AG04450 (cell line): ENCODE data around the gene COG4. TPM values are rescaled to one million over a fixed set of nuclear protein-coding genes. Genes with fewer than 3 reads are reported as not detected.

Experiments used
- CTCF ChIA-PET: fragments of 300-600, 350-600 bp; formaldehyde crosslinking; extraction: SDS; loops from one replicate; lab custom pipeline; 2022; ENCODE audit warnings: antibody characterized with exemption, inconsistent platforms; lab: Charles Lee
- POLR2A ChIA-PET: fragments of 350-600 bp; formaldehyde crosslinking; extraction: SDS; loops from one replicate; lab custom pipeline; 2021; ENCODE audit warnings: antibody characterized with exemption, inconsistent platforms; lab: Yijun Ruan, JAX
- DNase-seq: peaks from one replicate; pipeline ENCODE4 v3.0.0-alpha.2; 2011; ENCODE audit warnings: low read depth, low spot score
- H3K27ac ChIP-seq: one replicate; pipeline ENCODE4 v1.5.1; 2012; ENCODE audit warnings: low read depth, low read length, control low read depth
- H3K27me3 ChIP-seq: one replicate; pipeline ENCODE4 v1.6.0; 2012; ENCODE audit warnings: low read length; ENCODE audit not compliant: control insufficient read depth, insufficient read depth
- H3K4me3 ChIP-seq: 2 replicates; pipeline ENCODE4 v1.5.1; 2011; ENCODE audit warnings: mild to moderate bottlenecking, low read depth, low read length, control low read depth
- H3K9me3 ChIP-seq: 2 replicates; pipeline ENCODE4 v1.5.1; 2012; ENCODE audit warnings: low read length; ENCODE audit not compliant: control insufficient read depth, insufficient read depth
- polyA plus RNA-seq: library from polyadenylated mRNA; depleted of rRNA; stranded (reverse); fragments of >200 nt; gene quantifications from 2 replicates; pipeline ENCODE4 v1.2.3, GENCODE V29; 2011
- TF ChIP-seq, protein P1 (sequence below): IDR thresholded peaks from 2 replicates; pipeline ENCODE4 v1.5.1; 2011; ENCODE audit warnings: low read depth, low read length, control low read depth, inconsistent platforms

COG4 gene
- polyA plus RNA-seq, 1 experiment = 51.8 TPM

DNA sequence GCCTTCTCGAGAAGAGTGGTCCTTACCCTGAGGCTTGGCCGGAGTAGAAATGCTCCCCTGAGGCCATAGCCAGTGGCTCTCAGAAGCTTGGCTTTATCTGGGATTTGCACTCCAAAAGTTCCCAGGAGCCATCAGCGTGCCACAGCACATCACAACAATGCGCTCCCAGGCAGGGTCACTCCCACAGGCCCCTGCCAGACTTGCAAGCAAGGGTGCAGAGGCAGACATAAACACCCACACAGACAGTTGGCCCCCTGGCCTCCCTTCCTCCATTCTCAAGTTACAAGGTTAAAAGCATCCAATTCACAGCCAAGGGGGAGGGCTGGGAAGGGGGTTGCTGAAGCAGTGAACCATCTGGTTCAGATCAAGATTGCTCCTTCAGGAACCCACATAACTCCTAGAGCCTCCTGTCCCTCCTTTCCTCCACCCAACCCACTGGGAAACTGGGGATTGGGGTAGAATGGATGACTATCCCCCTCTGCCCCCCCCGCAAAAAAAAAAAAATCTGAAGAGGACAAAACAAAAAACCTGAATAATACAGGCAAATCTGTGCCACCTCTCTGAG lies 86.3 kb downstream of the COG4 start:
- POLR2A ChIA-PET = interaction anchor here (2.4 to 3.0 kb wide), 2 partner anchors 9 to 56 kb away, joined by 12 to 31 read pairs; no protein-coding TSS in a partner anchor
- CTCF ChIA-PET = no interaction called here
- H3K9me3 ChIP-seq = no peaks in the 10 kb centered on the region

DNA sequence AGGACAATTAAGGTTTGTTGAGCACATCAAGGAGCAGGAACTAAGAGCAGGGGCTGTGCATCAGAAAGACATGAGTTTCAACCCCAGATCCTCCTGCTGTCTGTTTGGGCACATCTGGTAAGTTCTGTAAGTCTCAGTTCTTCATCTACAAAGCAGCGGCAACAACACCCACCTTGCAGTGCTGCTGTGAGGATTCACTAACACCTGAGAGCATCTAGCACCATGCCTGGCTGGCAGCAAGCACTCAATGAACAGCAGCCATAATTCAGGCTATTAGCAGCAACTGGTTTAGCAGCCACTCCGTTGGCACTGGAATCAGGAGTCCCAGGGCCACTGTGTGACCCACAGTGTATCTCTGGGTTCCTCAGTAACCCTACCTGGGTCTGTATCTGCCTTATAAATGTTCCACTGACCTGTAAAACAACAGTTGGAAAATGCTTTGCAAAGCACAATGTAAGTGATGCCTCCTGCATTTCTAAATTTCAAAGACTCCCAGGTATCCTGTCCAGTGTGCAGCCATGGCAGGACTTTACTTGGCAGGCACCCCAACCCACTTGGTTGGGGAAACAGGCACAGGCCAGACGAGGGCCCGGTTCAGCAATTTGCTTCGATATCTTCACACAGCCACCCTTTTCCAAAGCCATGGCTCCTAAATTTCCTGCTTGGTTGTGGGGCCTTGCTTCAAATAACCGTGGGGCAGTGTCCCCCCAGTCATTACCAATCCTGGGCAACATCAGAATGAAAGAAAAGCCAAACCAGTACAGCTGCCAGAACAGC lies 88.7 kb downstream of the COG4 start:
- Histone ChIP-seq H3K27ac (no peak overlapping the region), H3K27me3 (no peaks in the 10 kb centered on the region), H3K4me3 (no peak overlapping the region), H3K9me3 (no peaks in the 10 kb centered on the region)
- TF ChIP-seq, protein P1, sequence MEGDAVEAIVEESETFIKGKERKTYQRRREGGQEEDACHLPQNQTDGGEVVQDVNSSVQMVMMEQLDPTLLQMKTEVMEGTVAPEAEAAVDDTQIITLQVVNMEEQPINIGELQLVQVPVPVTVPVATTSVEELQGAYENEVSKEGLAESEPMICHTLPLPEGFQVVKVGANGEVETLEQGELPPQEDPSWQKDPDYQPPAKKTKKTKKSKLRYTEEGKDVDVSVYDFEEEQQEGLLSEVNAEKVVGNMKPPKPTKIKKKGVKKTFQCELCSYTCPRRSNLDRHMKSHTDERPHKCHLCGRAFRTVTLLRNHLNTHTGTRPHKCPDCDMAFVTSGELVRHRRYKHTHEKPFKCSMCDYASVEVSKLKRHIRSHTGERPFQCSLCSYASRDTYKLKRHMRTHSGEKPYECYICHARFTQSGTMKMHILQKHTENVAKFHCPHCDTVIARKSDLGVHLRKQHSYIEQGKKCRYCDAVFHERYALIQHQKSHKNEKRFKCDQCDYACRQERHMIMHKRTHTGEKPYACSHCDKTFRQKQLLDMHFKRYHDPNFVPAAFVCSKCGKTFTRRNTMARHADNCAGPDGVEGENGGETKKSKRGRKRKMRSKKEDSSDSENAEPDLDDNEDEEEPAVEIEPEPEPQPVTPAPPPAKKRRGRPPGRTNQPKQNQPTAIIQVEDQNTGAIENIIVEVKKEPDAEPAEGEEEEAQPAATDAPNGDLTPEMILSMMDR = no peak
- ChIA-PET CTCF (no interaction called here), POLR2A (interaction anchor here (3.3 kb wide), 1 partner anchor 54 kb away, joined by 15 read pairs; no protein-coding TSS in a partner anchor)
- DNase-seq = no peak

More for the DNA sequence above, 86.3 kb downstream of the COG4 start:
- peak; percentile 77 for DNase-seq
- H3K4me3 ChIP-seq = peak overlapping the region; percentile 72
- TF ChIP-seq, protein P1 = no peak
- peak overlapping the region; percentile 73 for H3K27ac ChIP-seq
- H3K27me3 ChIP-seq = no peaks in the 10 kb centered on the region

DNA sequence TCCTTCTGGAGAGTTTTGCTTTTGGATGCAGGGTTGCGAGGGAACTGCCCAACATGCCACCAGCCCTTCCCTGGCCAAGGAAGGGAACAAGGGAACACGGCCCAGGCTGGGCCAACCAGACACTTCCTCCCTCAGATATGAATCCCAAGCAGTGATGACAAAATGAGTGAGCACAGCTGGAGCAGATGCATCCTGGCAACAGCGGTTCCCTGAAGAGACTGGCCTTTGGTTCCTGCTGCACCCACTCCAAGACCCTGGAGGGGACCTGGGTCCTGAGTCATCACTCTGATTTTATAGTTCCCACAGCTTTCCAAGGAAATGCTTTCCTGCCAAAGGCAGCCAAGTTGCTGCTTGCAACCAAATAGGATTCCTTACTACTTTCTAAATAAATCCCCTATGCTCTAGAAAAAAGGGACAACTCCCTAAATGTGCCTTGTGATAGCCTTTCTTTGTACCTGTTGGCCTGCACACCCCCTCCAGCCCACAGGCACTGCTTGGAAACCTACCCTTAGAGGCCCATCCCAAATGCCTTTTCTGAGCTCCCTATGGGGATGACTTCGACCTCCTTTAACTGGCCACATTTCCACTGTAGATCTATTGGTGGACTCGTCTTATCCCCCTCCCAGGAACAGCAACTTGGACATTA lies 89.8 kb downstream of the COG4 start:
- H3K4me3 ChIP-seq = no peak overlapping the region
- CTCF ChIA-PET = interaction anchor here (0.6 kb wide), 1 partner anchor 64 kb away, joined by 5 read pairs; no protein-coding TSS in a partner anchor
- TF ChIP-seq, protein P1 = no peak
- no peaks in the 10 kb centered on the region for H3K27me3 ChIP-seq
- peak overlapping the region; percentile 39 for H3K27ac ChIP-seq
- no peaks in the 10 kb centered on the region for H3K9me3 ChIP-seq
- DNase-seq = no peak
- POLR2A ChIA-PET = interaction anchor here (0.6 to 3.3 kb wide), 2 partner anchors 37 to 53 kb away, joined by 5 to 15 read pairs; no protein-coding TSS in a partner anchor

DNA sequence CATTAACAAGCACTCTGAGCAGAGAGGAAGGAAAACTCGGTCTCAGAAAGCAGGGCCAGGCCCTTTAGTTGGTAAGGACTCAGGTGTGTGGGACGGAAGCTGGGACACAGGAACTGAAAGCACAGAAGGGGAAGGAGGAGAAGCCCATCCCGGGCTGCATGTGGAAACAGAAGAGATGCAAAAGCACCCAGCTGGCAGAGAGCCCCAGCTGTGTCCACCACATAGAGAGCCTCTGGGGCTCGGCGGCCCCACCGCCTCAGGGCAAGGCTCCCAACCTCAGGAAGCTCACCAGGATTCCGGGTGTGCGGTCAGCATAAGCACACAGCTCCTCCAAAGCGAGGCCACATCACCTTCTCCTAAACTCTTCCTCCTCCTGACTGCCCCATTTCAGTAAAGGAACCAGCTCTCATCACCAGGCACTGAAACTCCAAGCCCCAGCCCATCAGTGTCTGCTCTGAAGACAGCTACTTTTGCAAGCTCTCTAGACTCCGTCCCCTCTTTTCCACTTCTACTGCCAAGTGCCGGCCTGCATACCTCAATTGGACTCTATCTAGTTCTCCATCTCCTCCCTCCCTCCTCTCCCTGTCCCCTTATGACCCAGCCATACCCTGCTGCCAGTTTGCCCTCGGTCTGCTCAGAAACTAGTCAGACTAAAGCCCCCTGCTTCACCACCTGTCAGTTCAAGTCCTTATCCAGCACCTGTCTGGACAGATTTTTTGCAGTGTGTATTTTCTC lies 90.5 kb downstream of the COG4 start:
- DNase-seq = no peak
- POLR2A ChIA-PET = interaction anchor here (0.5 to 3.3 kb wide), 3 partner anchors 16 to 52 kb away, joined by 3 to 15 read pairs (median 5); partner anchors contain the start of gene FCSK
- no peaks in the 10 kb centered on the region for H3K9me3 ChIP-seq
- CTCF ChIA-PET = interaction anchor here (0.6 kb wide), 1 partner anchor 64 kb away, joined by 5 read pairs; no protein-coding TSS in a partner anchor
- H3K4me3 ChIP-seq = no peak overlapping the region
- TF ChIP-seq, protein P1 = no peak
- peak overlapping the region; percentile 31 for H3K27ac ChIP-seq
- no peaks in the 10 kb centered on the region for H3K27me3 ChIP-seq
